GM23338 (cell line): ENCODE data around the gene POLA2. TPM values are rescaled to one million over a fixed set of nuclear protein-coding genes. Genes with fewer than 3 reads are reported as not detected.
A peak's percentile ranks its signal among the peaks of the same experiment; 100 is the strongest.

Experiments
- ATAC-seq: fragments of 200-7000 bp; cut with Tn5 transposase; 3 replicates; pipeline ENCODE4 v1.9.1; 2020
- DNase-seq: peaks from one replicate; pipeline ENCODE4 v3.0.0-alpha.2; 2015; ENCODE audit warnings: low spot score
- H2AFZ ChIP-seq: fragments of 200-600 bp; sonication (generic); 2 replicates; pipeline ENCODE4 v1.8.0; 2016; ENCODE audit warnings: antibody characterized with exemption, mild to moderate bottlenecking, moderate library complexity
- H3F3A ChIP-seq: fragments of 200-600 bp; sonication (generic); replicated peaks from 2 replicates; pipeline ENCODE4 v1.8.0; 2017; ENCODE audit warnings: antibody characterized with exemption, mixed run types, low read depth
- H3K27ac ChIP-seq: fragments of 200-600 bp; sonication (generic); 2 replicates; pipeline ENCODE4 v1.6.1; 2016; ENCODE audit warnings: low read depth
- H3K27me3 ChIP-seq: fragments of 200-600 bp; sonication (generic); 2 replicates; pipeline ENCODE4 v1.8.0; 2016; ENCODE audit warnings: mild to moderate bottlenecking, mixed run types, moderate library complexity; ENCODE audit not compliant: insufficient read depth
- H3K36me3 ChIP-seq: fragments of 200-600 bp; sonication (generic); 2 replicates; pipeline ENCODE4 v1.8.0; 2016; ENCODE audit warnings: mild to moderate bottlenecking; ENCODE audit not compliant: insufficient read depth
- H3K4me1 ChIP-seq: fragments of 200-600 bp; sonication (generic); 2 replicates; pipeline ENCODE4 v1.8.0; 2016; ENCODE audit warnings: mild to moderate bottlenecking, moderate library complexity; ENCODE audit not compliant: insufficient read depth
- H3K4me2 ChIP-seq: fragments of 200-600 bp; sonication (generic); 2 replicates; pipeline ENCODE4 v1.7.1; 2017; ENCODE audit warnings: mixed run types
- H3K4me3 ChIP-seq: fragments of 200-600 bp; sonication (generic); 2 replicates; pipeline ENCODE4 v1.6.1; 2016; ENCODE audit warnings: mixed run types
- H3K79me2 ChIP-seq: fragments of 200-600 bp; sonication (generic); replicated peaks from 2 replicates; pipeline ENCODE4 v1.8.0; 2017; ENCODE audit warnings: mild to moderate bottlenecking; ENCODE audit not compliant: insufficient read depth
- H3K9me2 ChIP-seq: fragments of 200-600 bp; sonication (generic); 2 replicates; pipeline ENCODE4 v1.8.0; 2017; ENCODE audit not compliant: insufficient read depth
- H4K20me1 ChIP-seq: fragments of 200-600 bp; sonication (generic); replicated peaks from 2 replicates; pipeline ENCODE4 v1.8.0; 2017; ENCODE audit warnings: mild to moderate bottlenecking; ENCODE audit not compliant: insufficient read depth
- H3K27ac Mint-ChIP-seq: 2 replicates; pipeline ENCODE4 v1.8.0; 2020; ENCODE audit warnings: inconsistent platforms, mild to moderate bottlenecking, moderate library complexity, mixed read lengths
- H3K27me3 Mint-ChIP-seq: 3 replicates; pipeline ENCODE4 v1.8.0; 2022; ENCODE audit warnings: low read depth, mild to moderate bottlenecking, moderate library complexity, mixed read lengths, inconsistent platforms; ENCODE audit not compliant: insufficient read depth, poor library complexity
- H3K36me3 Mint-ChIP-seq: 3 replicates; pipeline ENCODE4 v1.8.0; 2021; ENCODE audit warnings: low read depth, mild to moderate bottlenecking, inconsistent platforms, moderate library complexity, mixed read lengths
- H3K4me1 Mint-ChIP-seq: 3 replicates; pipeline ENCODE4 v1.8.0; 2020; ENCODE audit warnings: mild to moderate bottlenecking, inconsistent platforms, mixed read lengths
- H3K4me3 Mint-ChIP-seq: 3 replicates; pipeline ENCODE4 v1.8.0; 2021; ENCODE audit warnings: moderate library complexity, mild to moderate bottlenecking, inconsistent platforms, mixed read lengths
- H3K9me3 Mint-ChIP-seq: 3 replicates; pipeline ENCODE4 v1.8.0; 2020; ENCODE audit warnings: moderate library complexity, mild to moderate bottlenecking, inconsistent platforms, mixed read lengths
- CREB1 ChIP-seq: fragments of 250-450 bp; sonication (Bioruptor Pico); IDR thresholded peaks from 2 replicates; pipeline ENCODE4 v1.5.0; 2020; ENCODE audit warnings: low read depth, mild to moderate bottlenecking, moderate library complexity
- CTCF ChIP-seq, 2 experiments: fragments of 200-600 bp in 1 of 2; sonication (generic) in 1 of 2; conservative IDR thresholded peaks; 2 replicates each; pipeline versions ENCODE4 v1.5.1 to v1.6.1; 2016 to 2017; ENCODE audit warnings: antibody characterized with exemption in 2 of 2, low read depth in 2 of 2, mild to moderate bottlenecking in 2 of 2, moderate library complexity in 1 of 2
- ETS1 ChIP-seq: IDR thresholded peaks from 2 replicates; pipeline ENCODE4 v1.6.1; 2016; ENCODE audit warnings: antibody characterized with exemption
- EZH2phosphoT487 ChIP-seq: fragments of 200-600 bp; sonication (generic); IDR thresholded peaks from one replicate; pipeline ENCODE4 v1.8.1; 2018; ENCODE audit warnings: antibody characterized with exemption; ENCODE audit not compliant: unreplicated experiment
- JUNB ChIP-seq: IDR thresholded peaks from one replicate; pipeline ENCODE4 v1.6.1; 2016; ENCODE audit warnings: antibody characterized with exemption; ENCODE audit not compliant: unreplicated experiment
- NANOG ChIP-seq: IDR thresholded peaks from 2 replicates; pipeline ENCODE4 v1.6.1; 2016; ENCODE audit warnings: antibody characterized with exemption, borderline replicate concordance
- POLR2AphosphoS5 ChIP-seq: IDR thresholded peaks from 2 replicates; pipeline ENCODE4 v1.6.1; 2016; ENCODE audit warnings: antibody characterized with exemption, low read depth
- REST ChIP-seq: IDR thresholded peaks from one replicate; pipeline ENCODE4 v1.6.1; 2018; ENCODE audit warnings: antibody characterized with exemption; ENCODE audit not compliant: unreplicated experiment
- ZNF331 ChIP-seq: fragments of 250-450 bp; sonication (Bioruptor Pico); IDR thresholded peaks from 2 replicates; pipeline ENCODE4 v1.5.0; 2020; ENCODE audit warnings: low read depth, mild to moderate bottlenecking, moderate library complexity
- ZNF462 ChIP-seq: fragments of 250-450 bp; sonication (Bioruptor Pico); IDR thresholded peaks from 2 replicates; pipeline ENCODE4 v1.5.0; 2020; ENCODE audit warnings: mild to moderate bottlenecking, moderate library complexity
- polyA plus RNA-seq: library from polyadenylated mRNA; unstranded; fragments of >200 nt; fragmentation: Nextera tagmentation; extraction: Ambion mirVana; gene quantifications from 2 replicates; pipeline ENCODE4 v1.2.1, GENCODE V29; 2016
- total RNA-seq: library from RNA; depleted of rRNA; stranded (reverse); fragments of >200 nt; shearing (Covaris generic); gene quantifications from 2 replicates; pipeline ENCODE4 v1.2.3, GENCODE V29; 2014

Gene POLA2
- total and polyA plus RNA-seq, 2 experiments from 2014 or later, result 22.5 to 30.4 TPM

- no peak overlapping the region for H3K4me2 ChIP-seq
- no peak overlapping the region for H3K27ac Mint-ChIP-seq
- H3K27me3 ChIP-seq, result no peaks in the 10 kb centered on the region
- no peak overlapping the region for H3K4me3 ChIP-seq
- H3K4me1 ChIP-seq, result peaks cover 10% of the 10 kb centered on the region
- H3K9me3 Mint-ChIP-seq, result no peaks in the 10 kb centered on the region; the same call in 2 of the 3 replicates
- H3F3A ChIP-seq, result peaks cover 12% of the 10 kb centered on the region
- peaks cover 21% of the 10 kb centered on the region for H3K36me3 Mint-ChIP-seq
- no peak overlapping the region for H3K27ac ChIP-seq
- no peak for TF ChIP-seq NANOG
- TF ChIP-seq ZNF331 (CRISPR knock-in tag), result no peak
- no peak for TF ChIP-seq REST
- TF ChIP-seq ETS1, result no peak
- TF ChIP-seq CREB1 (CRISPR knock-in tag), result no peak
- TF ChIP-seq POLR2AphosphoS5, result no peak
- no peak for TF ChIP-seq EZH2phosphoT487
- no peak for TF ChIP-seq JUNB
- TF ChIP-seq CTCF (conservative IDR thresholded peaks at IDR 0.05; ENCODE audit: low read depth in 2 of 2), result no peak
- no peak for TF ChIP-seq ZNF462 (CRISPR knock-in tag)
- H3K4me1 Mint-ChIP-seq, result peaks cover 24% of the 10 kb centered on the region
- no peaks in the 10 kb centered on the region for H4K20me1 ChIP-seq
- H3K9me2 ChIP-seq, result no peaks in the 10 kb centered on the region
- no peak for ATAC-seq
- DNase-seq, result no peak
- H3K36me3 ChIP-seq, result no peaks in the 10 kb centered on the region
- no peak overlapping the region for H2AFZ ChIP-seq
- peaks cover 21% of the 10 kb centered on the region for H3K79me2 ChIP-seq
- peaks cover 18% of the 10 kb centered on the region for H3K27me3 Mint-ChIP-seq
- peak overlapping the region; percentile 97; the same call in 2 of the 3 replicates for H3K4me3 Mint-ChIP-seq
These were observed 1.5 kb upstream of the POLA2 start for GRCh38 chr11:65260302-65260701.
